ENCODE measurements around the gene GNAQ.

The GNAQ gene

GRCh38 chr9:78004478-78005229 lies 27.0 kb downstream of the GNAQ start:
- in situ Hi-C loops (cut with HindIII; ENCODE audit: low sequenced_read_pairs), result no loop called here

- in situ Hi-C loops (cut with HindIII; ENCODE audit: low sequenced_read_pairs), result no loop called here
Observed at GRCh38 chr9:78003730-78004129, 27.9 kb downstream of the GNAQ start.

DNA sequence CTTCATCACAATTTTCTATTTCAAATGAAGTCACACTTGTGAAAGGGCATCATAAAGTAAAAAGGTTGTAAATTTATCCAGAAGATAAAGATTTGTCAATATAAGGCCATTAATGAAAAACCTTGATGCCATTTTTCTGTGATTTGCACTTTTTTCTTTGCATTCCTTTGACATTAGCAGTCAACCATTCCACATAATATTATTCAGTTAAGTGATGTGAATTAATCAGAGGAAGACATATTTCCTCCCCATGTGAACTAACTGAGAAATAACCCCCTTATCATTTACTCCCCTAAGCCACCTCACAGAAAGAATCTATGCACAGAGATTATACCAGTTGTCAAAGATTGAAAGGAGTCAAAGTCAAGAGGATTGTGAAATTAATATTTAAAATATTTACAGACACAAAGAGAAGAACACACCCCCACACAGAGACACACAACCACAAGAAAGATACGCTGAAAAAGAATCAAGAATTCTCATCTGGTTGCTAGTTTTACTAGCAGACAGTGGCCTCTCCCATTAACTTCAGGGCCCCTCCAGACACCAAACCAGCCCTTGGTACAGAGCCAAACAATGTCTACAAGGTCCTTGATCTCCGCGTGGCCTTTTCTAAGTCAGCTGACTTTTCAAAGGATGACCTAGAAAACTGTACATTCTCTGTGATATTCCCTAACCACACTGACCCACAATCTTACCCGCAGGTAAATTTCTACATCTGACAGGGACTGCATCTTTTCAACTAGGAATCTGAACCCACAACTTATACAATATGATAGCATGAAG lies 29.5 kb downstream of the GNAQ start:
- in situ Hi-C loops (cut with HindIII; ENCODE audit: low sequenced_read_pairs), result no loop called here

DNA sequence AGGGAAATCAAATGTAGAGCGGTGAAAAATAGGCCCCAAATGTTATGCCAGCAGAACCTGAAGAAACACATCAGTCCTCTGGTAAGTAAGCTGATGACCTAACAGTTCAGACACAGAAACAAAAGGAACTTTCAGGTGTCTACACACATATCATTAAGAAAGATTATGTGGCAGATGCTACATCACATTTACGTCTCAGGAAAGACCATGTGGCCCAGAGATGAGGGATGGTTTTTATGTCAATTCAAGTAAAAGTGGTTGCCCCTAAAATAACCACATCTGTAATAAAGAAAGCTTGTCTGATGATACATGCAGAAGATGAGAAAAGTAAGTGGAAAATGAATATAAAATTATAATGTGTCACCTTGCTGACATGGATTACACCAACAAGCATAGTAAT lies 31.4 kb downstream of the GNAQ start:
- in situ Hi-C loops (cut with HindIII; ENCODE audit: low sequenced_read_pairs), result no loop called here

DNA sequence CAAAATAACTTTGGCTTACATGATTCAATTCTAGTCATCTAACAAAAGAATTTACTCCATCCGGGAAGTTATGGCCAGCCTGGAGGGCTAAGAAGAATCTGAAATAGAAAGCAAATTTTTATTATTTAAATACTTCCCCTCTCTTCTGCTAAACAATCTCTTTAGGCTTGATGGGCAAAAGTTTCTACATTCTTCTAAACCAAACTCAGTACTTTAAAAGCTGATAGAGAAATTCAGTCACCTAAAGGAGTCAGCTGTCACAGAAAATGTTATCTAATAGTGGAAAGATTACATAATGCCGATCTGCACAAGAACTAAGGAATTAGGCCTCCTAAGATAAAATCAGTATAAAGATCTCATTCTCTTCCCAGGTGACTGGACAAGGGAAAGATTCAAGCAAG lies 32.4 kb downstream of the GNAQ start:
- in situ Hi-C loops (cut with HindIII; ENCODE audit: low sequenced_read_pairs), result no loop called here

GRCh38 chr9:77997611-77998284 lies 33.9 kb downstream of the GNAQ start:
- in situ Hi-C loops (cut with HindIII; ENCODE audit: low sequenced_read_pairs), result no loop called here

DNA sequence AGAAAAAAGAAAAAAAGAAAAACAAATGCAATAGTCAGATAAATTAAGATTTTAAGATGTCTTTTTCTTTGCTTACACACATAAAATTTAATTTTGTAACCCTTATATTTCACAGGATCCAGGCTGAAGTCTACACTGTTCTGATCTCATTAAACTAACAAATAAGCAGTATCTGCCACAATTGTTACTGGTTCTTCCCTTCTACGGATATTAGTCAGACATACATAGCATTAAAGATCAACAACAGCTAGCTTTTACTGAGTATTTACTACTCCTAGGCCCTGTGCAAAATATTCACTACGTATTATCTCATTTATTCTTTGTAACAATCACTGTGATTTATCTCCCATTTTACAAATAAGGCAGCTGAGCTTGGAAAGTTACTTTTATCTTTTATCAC lies 34.9 kb downstream of the GNAQ start:
- in situ Hi-C loops (cut with HindIII; ENCODE audit: low sequenced_read_pairs), result no loop called here

- in situ Hi-C loops (cut with HindIII; ENCODE audit: low sequenced_read_pairs), result no loop called here
Observed at GRCh38 chr9:77991191-77991590, 40.4 kb downstream of the GNAQ start.

DNA sequence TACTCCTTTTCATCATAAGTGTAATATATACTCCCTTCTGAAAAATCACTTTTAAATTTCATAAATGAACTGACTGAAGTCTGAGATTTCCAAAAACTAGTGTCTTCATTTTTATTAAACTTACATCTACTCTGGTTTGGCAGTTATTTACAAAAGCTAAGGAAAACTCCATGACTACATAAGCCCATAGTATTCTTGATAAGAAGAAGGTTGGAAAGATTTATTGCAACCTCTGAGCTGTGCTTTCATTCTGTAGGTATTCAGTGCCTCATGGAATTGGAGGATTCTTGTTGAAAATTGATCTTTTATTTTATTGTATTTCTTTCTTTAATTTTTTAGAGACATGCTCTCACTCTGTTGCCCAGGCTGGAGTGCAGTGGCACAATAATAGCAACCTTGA lies 41.7 kb downstream of the GNAQ start:
- in situ Hi-C loops (cut with HindIII; ENCODE audit: low sequenced_read_pairs), result no loop called here

- in situ Hi-C loops (cut with HindIII; ENCODE audit: low sequenced_read_pairs), result no loop called here
Observed at GRCh38 chr9:77989458-77989857, 42.2 kb downstream of the GNAQ start.

DNA sequence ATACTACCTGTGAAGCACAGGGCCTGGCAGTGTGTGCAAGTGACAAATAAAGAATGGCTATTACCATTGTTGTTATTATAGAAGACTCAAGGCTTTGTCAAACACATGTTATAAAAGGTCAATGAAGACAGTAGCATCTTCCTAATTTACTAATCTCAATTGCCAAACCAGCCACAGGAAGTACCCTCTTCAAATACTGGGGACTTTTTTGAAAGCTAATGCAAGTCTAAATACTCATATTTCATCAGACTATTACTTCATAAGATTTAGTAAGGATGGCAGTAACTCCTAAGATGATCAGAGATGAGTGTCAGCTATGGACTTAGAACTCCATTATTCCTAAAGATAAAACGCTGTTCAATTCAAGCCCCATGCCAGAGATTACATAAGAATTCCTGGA lies 43.0 kb downstream of the GNAQ start:
- in situ Hi-C loops (cut with HindIII; ENCODE audit: low sequenced_read_pairs), result no loop called here

- in situ Hi-C loops (cut with HindIII; ENCODE audit: low sequenced_read_pairs), result no loop called here
Observed at GRCh38 chr9:77987880-77988525, 43.6 kb downstream of the GNAQ start.

DNA sequence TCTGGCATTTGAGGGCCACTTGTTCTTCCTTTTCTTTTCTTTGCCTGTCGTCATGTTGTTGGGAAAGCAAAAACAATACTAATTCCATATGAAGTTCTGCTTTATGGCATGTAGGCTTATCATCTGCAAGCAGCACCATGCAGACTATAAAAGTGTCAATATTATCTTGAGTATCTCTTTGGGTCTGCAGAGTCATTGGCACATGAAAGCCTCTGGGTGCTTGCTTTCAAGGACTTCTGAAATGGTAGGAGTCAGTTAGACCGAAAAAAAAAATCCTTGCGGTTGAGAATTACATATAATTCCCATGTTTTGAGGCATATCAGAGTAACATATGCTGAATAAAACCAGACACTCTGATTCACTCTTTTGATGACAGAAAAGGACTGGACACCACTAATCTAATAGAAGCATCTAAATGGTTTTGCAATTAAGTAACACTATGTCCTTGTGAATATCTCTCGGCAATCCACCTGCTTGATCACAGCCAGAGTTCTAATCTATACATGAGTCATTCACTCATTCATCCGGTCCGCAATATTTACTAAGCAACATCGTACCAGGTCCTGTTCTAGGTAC lies 44.4 kb downstream of the GNAQ start:
- in situ Hi-C loops (cut with HindIII; ENCODE audit: low sequenced_read_pairs), result no loop called here

GRCh38 chr9:77985996-77986395 lies 45.6 kb downstream of the GNAQ start:
- in situ Hi-C loops (cut with HindIII; ENCODE audit: low sequenced_read_pairs), result no loop called here

DNA sequence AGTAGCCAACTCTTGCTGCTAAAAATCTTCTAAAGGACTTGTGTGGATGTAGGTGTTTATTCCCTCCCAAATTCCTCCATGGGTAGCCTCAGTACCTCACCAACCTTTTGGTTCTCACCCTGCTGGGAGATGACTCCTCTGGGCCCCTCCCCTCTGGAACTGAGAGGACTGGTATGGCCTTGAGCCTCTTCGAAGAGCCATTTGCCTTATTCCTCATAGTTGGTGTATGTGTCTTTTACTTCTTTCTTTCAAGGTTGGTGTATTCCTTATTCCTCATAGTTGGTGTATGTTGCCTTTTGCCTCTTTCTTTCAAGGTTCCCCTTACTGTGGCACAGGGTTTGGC lies 48.3 kb downstream of the GNAQ start:
- in situ Hi-C loops (cut with HindIII; ENCODE audit: low sequenced_read_pairs), result no loop called here

GRCh38 chr9:77982581-77983319 lies 48.9 kb downstream of the GNAQ start:
- in situ Hi-C loops (cut with HindIII; ENCODE audit: low sequenced_read_pairs), result no loop called here

GRCh38 chr9:77981907-77982306 lies 49.7 kb downstream of the GNAQ start:
- in situ Hi-C loops (cut with HindIII; ENCODE audit: low sequenced_read_pairs), result no loop called here

- in situ Hi-C loops (cut with HindIII; ENCODE audit: low sequenced_read_pairs), result no loop called here
Observed at GRCh38 chr9:77981332-77981731, 50.3 kb downstream of the GNAQ start.

DNA sequence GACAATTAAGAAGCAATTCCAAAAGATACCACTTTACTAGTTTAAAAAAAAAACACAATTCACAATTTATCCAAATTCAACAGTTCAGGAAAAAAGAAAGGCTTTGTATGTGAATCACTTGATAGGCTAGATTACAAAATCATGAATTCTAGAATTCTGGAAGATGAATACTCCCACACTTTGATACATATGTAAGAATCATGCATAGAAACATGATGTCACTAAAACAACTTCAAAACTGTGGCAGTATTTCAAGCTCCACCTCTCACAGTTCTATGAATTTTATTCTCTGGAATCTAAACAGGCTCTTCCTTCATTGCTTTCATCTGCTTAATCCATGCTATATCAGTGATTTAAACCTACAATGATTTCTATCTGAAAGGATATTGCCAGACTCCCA lies 51.0 kb downstream of the GNAQ start:
- in situ Hi-C loops (cut with HindIII; ENCODE audit: low sequenced_read_pairs), result no loop called here

DNA sequence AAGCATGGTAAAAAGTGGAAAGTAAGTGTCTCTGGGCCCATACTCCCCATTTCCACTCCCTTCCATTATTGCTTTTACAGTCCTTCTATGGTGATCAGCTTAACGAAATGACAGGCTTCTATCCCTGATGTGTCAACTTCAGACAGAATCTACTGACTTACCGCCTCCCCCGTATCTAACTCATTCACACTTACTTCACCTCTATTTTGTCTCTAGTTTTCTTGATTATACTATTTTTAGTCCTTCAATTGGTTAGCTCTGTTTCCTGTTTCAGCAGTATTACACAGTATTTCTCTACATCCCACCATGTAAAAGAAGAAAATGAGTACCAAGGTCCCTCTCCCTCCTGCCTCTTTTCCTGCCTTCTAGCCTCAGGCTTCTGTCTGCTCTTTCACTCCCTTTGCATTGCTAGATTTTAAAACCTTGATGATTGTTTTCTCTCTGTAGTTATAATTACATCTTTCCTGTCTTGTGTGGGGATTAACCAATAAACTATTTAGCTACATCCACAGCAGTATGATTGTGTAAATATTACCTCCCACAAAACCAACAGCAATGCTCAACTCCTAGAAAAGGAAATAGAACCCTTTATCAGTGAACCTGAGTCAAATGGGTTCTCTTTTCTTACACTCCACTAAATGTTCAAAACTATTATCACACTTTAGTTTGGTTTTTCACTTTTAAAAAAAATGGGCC lies 53.4 kb downstream of the GNAQ start:
- in situ Hi-C loops (cut with HindIII; ENCODE audit: low sequenced_read_pairs), result no loop called here
